ENCODE data around the gene ASH1L. TPM values are rescaled to one million over a fixed set of nuclear protein-coding genes. Genes with fewer than 3 reads are reported as not detected.

The ASH1L gene
- total and polyA plus RNA-seq, 9 of the 15 experiments (the other 6 are each of a cell fraction or from before 2014, with no cell fraction given), result 2.0 to 23.3 (median 14.6) TPM

- peak; percentile 91 for TF ChIP-seq HMGN3 (IDR thresholded peaks at IDR 0.05; ENCODE audit: borderline replicate concordance, extremely low read depth, insufficient read length, low read depth, low read length)
- no peak for TF ChIP-seq ZNF263 (CRISPR knock-in tag; IDR thresholded peaks at IDR 0.05; ENCODE audit: borderline replicate concordance)
- no peak for TF ChIP-seq ZNF76 (CRISPR knock-in tag; IDR thresholded peaks at IDR 0.05; ENCODE audit: borderline replicate concordance)
- TF ChIP-seq ESRRB (CRISPR knock-in tag; IDR thresholded peaks at IDR 0.05; ENCODE audit: borderline replicate concordance), result 0 out of 2 replicates have a peak, but pooled peaks have one; percentile 30
- TF ChIP-seq TCF3 (CRISPR knock-in tag; IDR thresholded peaks at IDR 0.05), result no peak
- no peak for TF ChIP-seq PTTG1 (tag; IDR thresholded peaks at IDR 0.05; ENCODE audit: low read depth)
- TF ChIP-seq RHOXF2B (CRISPR knock-in tag; conservative IDR thresholded peaks at IDR 0.05), result no peak
- TF ChIP-seq SRF (CRISPR knock-in tag; IDR thresholded peaks at IDR 0.05), result no peak
- TF ChIP-seq KLF6 (CRISPR knock-in tag; IDR thresholded peaks at IDR 0.05; ENCODE audit: borderline replicate concordance), result no peak
- TF ChIP-seq ZNF395 (CRISPR knock-in tag; IDR thresholded peaks at IDR 0.05), result no peak
- no peak for TF ChIP-seq BRF1 (IDR thresholded peaks at IDR 0.05; ENCODE audit: borderline replicate concordance, extremely low read depth, insufficient read length)
- no peak for TF ChIP-seq NR4A1 (CRISPR knock-in tag; IDR thresholded peaks at IDR 0.05)
- 0 out of 2 replicates have a peak, but pooled peaks have one; percentile 40 for TF ChIP-seq NR4A1 (tag; IDR thresholded peaks at IDR 0.05)
- no peak for TF ChIP-seq ZNF431 (CRISPR knock-in tag; IDR thresholded peaks at IDR 0.05)
- TF ChIP-seq ZSCAN32 (CRISPR knock-in tag; IDR thresholded peaks at IDR 0.05), result no peak
- TF ChIP-seq CLOCK (CRISPR knock-in tag; IDR thresholded peaks at IDR 0.05; ENCODE audit: borderline replicate concordance), result no peak
- 0 out of 2 replicates have a peak, but pooled peaks have one; percentile 7 for TF ChIP-seq RB1 (IDR thresholded peaks at IDR 0.05; ENCODE audit: low read depth)
- 0 out of 2 replicates have a peak, but pooled peaks have one; percentile 35 for TF ChIP-seq VEZF1 (CRISPR knock-in tag; IDR thresholded peaks at IDR 0.05)
- TF ChIP-seq ZFP91 (CRISPR knock-in tag; IDR thresholded peaks at IDR 0.05), result no peak
Measured at GRCh38 chr1:155320661-155321617, 241.7 kb downstream of the ASH1L start, which contains the start of gene RUSC1 (continued).
